ENCODE data around the gene REXO4. TPM values are rescaled to one million over a fixed set of nuclear protein-coding genes. Genes with fewer than 3 reads are reported as not detected.

Gene REXO4
- total and polyA plus RNA-seq, 2 of the 8 experiments (the other 6 are each of a cell fraction or from before 2014, with no cell fraction given): 19.1 to 38.3 TPM

- TF ChIP-seq CHD7 (IDR thresholded peaks at IDR 0.05; ENCODE audit: insufficient replicate concordance, low read length): no peak
- TF ChIP-seq RAD21 (IDR thresholded peaks at IDR 0.05 in 1 of 2, conservative IDR thresholded peaks at IDR 0.05 in 1 of 2; ENCODE audit: low read depth in 2 of 2, low read length in 2 of 2): peak; percentile 53 to 58
- TF ChIP-seq GABPA (IDR thresholded peaks at IDR 0.05; ENCODE audit: borderline replicate concordance, insufficient read depth, low read length): peak; percentile 34; the same call in 1 of the 2 replicates
- TF ChIP-seq TAF7 (optimal IDR thresholded peaks at IDR 0.05; ENCODE audit: borderline replicate concordance, low read depth, low read length): no peak
These were observed 20.9 kb downstream of the REXO4 start (continued) for GRCh38 chr9:133396952-133397351.

All from H1 (cell line).